PC-3 (cell line): Measurements from ENCODE around the gene ESRRB. TPM values are rescaled to one million over a fixed set of nuclear protein-coding genes. Genes with fewer than 3 reads are reported as not detected.

Experiments
- ATAC-seq: fragments of 200-7000 bp; cut with Tn5 transposase; 2 replicates; pipeline ENCODE4 v1.9.1; 2020; ENCODE audit warnings: mild to moderate bottlenecking, moderate library complexity
- BruUV-seq: library from RNA; stranded (reverse); fragments of 400-500 nt; replicated peaks from 2 replicates; lab custom pipeline; 2021; lab: Mats Ljungman, UMichigan
- CTCF ChIA-PET: fragments of 300-600 bp; sonication (Branson Sonifier 250); formaldehyde crosslinking; loops from one replicate; lab custom pipeline; 2022; ENCODE audit warnings: antibody characterized with exemption; lab: Charles Lee
- POLR2A ChIA-PET: fragments of 300-600 bp; sonication (Branson Sonifier 250); formaldehyde crosslinking; loops from one replicate; lab custom pipeline; 2022; ENCODE audit warnings: antibody characterized with exemption; ENCODE audit not compliant: unreplicated experiment; lab: Charles Lee
- DNase-seq: peaks from one replicate; pipeline ENCODE4 v3.0.0-alpha.2; 2015
- H2AFZ ChIP-seq: fragments of 300-600 bp; sonication (generic); 2 replicates; pipeline ENCODE4 v1.6.0; 2016; ENCODE audit warnings: antibody characterized with exemption, low read length
- H3F3A ChIP-seq: fragments of 300-600 bp; sonication (generic); one replicate; pipeline ENCODE4 v1.6.0; 2017; ENCODE audit warnings: antibody characterized with exemption, low read length, control low read depth, mild to moderate bottlenecking; ENCODE audit not compliant: unreplicated experiment
- H3K27ac ChIP-seq: fragments of 300-600 bp; sonication (generic); 2 replicates; pipeline ENCODE4 v1.5.1; 2016; ENCODE audit warnings: mild to moderate bottlenecking, low read length
- H3K27me3 ChIP-seq: fragments of 300-600 bp; sonication (generic); 2 replicates; pipeline ENCODE4 v1.6.1; 2016; ENCODE audit warnings: low read length, mixed read lengths
- H3K36me3 ChIP-seq: fragments of 300-600 bp; sonication (generic); 2 replicates; pipeline ENCODE4 v1.6.1; 2016; ENCODE audit warnings: low read depth, mixed run types, low read length, mixed read lengths
- H3K4me1 ChIP-seq: fragments of 300-600 bp; sonication (generic); 2 replicates; pipeline ENCODE4 v1.5.1; 2016; ENCODE audit warnings: low read length; ENCODE audit not compliant: insufficient read depth
- H3K4me2 ChIP-seq: fragments of 300-600 bp; sonication (generic); 2 replicates; pipeline ENCODE4 v1.6.0; 2016; ENCODE audit warnings: low read length
- H3K4me3 ChIP-seq: fragments of 300-600 bp; sonication (generic); 2 replicates; pipeline ENCODE4 v1.5.1; 2016; ENCODE audit warnings: mild to moderate bottlenecking, low read length, mixed read lengths
- H3K79me2 ChIP-seq: fragments of 300-600 bp; sonication (generic); 2 replicates; pipeline ENCODE4 v1.6.1; 2017; ENCODE audit warnings: low read length, mixed read lengths
- H3K9ac ChIP-seq: fragments of 300-600 bp; sonication (generic); 2 replicates; pipeline ENCODE4 v1.6.0; 2016; ENCODE audit warnings: mild to moderate bottlenecking, low read length
- H3K9me2 ChIP-seq: fragments of 300-600 bp; sonication (generic); replicated peaks from 2 replicates; pipeline ENCODE4 v1.6.1; 2016; ENCODE audit warnings: mixed run types, low read length, mixed read lengths
- H3K9me3 ChIP-seq: fragments of 300-600 bp; sonication (generic); 2 replicates; pipeline ENCODE4 v1.6.1; 2016; ENCODE audit warnings: low read length, mixed read lengths
- H4K20me1 ChIP-seq: fragments of 300-600 bp; sonication (generic); 2 replicates; pipeline ENCODE4 v1.6.1; 2016; ENCODE audit warnings: low read length, mixed read lengths
- CTCF ChIP-seq: fragments of 300-600 bp; sonication (generic); conservative IDR thresholded peaks from 2 replicates; pipeline ENCODE4 v1.5.1; 2017; ENCODE audit warnings: antibody characterized with exemption, low read depth, mild to moderate bottlenecking, low read length
- EZH2 ChIP-seq: fragments of 300-600 bp; sonication (generic); IDR thresholded peaks from one replicate; pipeline ENCODE4 v1.6.1; 2017; ENCODE audit warnings: antibody characterized with exemption, mild to moderate bottlenecking, low read length; ENCODE audit not compliant: unreplicated experiment
- EZH2phosphoT487 ChIP-seq: fragments of 300-600 bp; sonication (generic); IDR thresholded peaks from 2 replicates; pipeline ENCODE4 v1.6.1; 2018; ENCODE audit warnings: mild to moderate bottlenecking, antibody characterized with exemption, low read length, borderline replicate concordance
- intact Hi-C: fragments of 100-400 bp; cut with micrococcal nuclease; formaldehyde crosslinking; loops from 2 replicates; pipeline ENCODE4 v1.9.0; 2023
- total RNA-seq: library from RNA; depleted of rRNA; stranded (reverse); fragments of >200 nt; gene quantifications from 2 replicates; pipeline ENCODE4 v1.2.3, GENCODE V29; 2014

Gene ESRRB
- total RNA-seq, 1 experiment from 2014 or later: not detected

GRCh38 chr14:76546426-76547221, 170.7 kb downstream of the ESRRB start:
- H3K9me3 ChIP-seq: no peaks in the 10 kb centered on the region
- DNase-seq (peak; percentile 29), ATAC-seq (no peak)
- no peak overlapping the region for H2AFZ ChIP-seq
- H3K9ac ChIP-seq: no peak overlapping the region
- no peaks in the 10 kb centered on the region for H3K79me2 ChIP-seq
- peaks cover 30% of the 10 kb centered on the region for H3K27me3 ChIP-seq
- ChIA-PET CTCF (no interaction called here), POLR2A (no interaction called here)
- no peaks in the 10 kb centered on the region for H3F3A ChIP-seq
- intact Hi-C loops: no loop called here
- H3K4me1 ChIP-seq: no peaks in the 10 kb centered on the region
- BruUV-seq: no TSS peak
- no peaks in the 10 kb centered on the region for H4K20me1 ChIP-seq
- TF ChIP-seq EZH2 (no peak), CTCF (peak; percentile 70)
- no peak overlapping the region for H3K4me3 ChIP-seq
- H3K27ac ChIP-seq: no peak overlapping the region
- H3K4me2 ChIP-seq: no peak overlapping the region
- no peaks in the 10 kb centered on the region for H3K9me2 ChIP-seq
- H3K36me3 ChIP-seq: no peaks in the 10 kb centered on the region

- TF ChIP-seq EZH2: no peak
- no peak for TF ChIP-seq EZH2phosphoT487
- TF ChIP-seq CTCF: no peak
- Histone ChIP-seq H2AFZ (no peak overlapping the region), H3K9ac (no peak overlapping the region), H3K9me2 (no peaks in the 10 kb centered on the region), H3K27ac (no peak overlapping the region), H3K36me3 (no peaks in the 10 kb centered on the region), H3K27me3 (peaks cover 37% of the 10 kb centered on the region), H3F3A (no peaks in the 10 kb centered on the region), H3K9me3 (no peaks in the 10 kb centered on the region), H4K20me1 (no peaks in the 10 kb centered on the region), H3K4me1 (no peaks in the 10 kb centered on the region), H3K79me2 (no peaks in the 10 kb centered on the region), H3K4me2 (no peak overlapping the region), H3K4me3 (no peak overlapping the region)
- DNase-seq (no peak), ATAC-seq (no peak)
- CTCF ChIA-PET: no interaction called here
- BruUV-seq: no TSS peak
- intact Hi-C loops: no loop called here
- POLR2A ChIA-PET: no interaction called here
Measured at GRCh38 chr14:76547831-76548230, 171.9 kb downstream of the ESRRB start.

GRCh38 chr14:76550534-76550933, 174.6 kb downstream of the ESRRB start:
- Histone ChIP-seq H3F3A (no peaks in the 10 kb centered on the region), H2AFZ (no peak overlapping the region), H4K20me1 (no peaks in the 10 kb centered on the region), H3K27me3 (peaks cover 42% of the 10 kb centered on the region), H3K9me2 (no peaks in the 10 kb centered on the region), H3K9ac (no peak overlapping the region), H3K4me1 (no peaks in the 10 kb centered on the region), H3K79me2 (no peaks in the 10 kb centered on the region), H3K4me3 (no peak overlapping the region), H3K9me3 (no peaks in the 10 kb centered on the region), H3K36me3 (no peaks in the 10 kb centered on the region), H3K27ac (no peak overlapping the region), H3K4me2 (no peak overlapping the region)
- TF ChIP-seq CTCF (no peak), EZH2phosphoT487 (no peak), EZH2 (no peak)
- CTCF ChIA-PET: no interaction called here
- ATAC-seq (no peak), DNase-seq (peak; percentile 10)
- intact Hi-C loops: no loop called here
- POLR2A ChIA-PET: no interaction called here
- BruUV-seq: no TSS peak
